A549 (cell line): ENCODE measurements around the gene CEP78.

Experiments
- CTCF ChIP-seq: fragments of >200 bp; sonication (Bioruptor Twin); formaldehyde crosslinking; IDR thresholded peaks from 3 replicates; pipeline ENCODE4 v1.5.1; 2016
- EP300 ChIP-seq, 2 experiments: fragments of >200 bp; sonication (Bioruptor Twin); formaldehyde crosslinking; IDR thresholded peaks; 2 replicates in 1 of 2; 3 replicates in 1 of 2; pipeline ENCODE4 v1.6.1; 2016 to 2017
- KDM5A ChIP-seq: fragments of 200-600 bp; sonication (generic); IDR thresholded peaks from 2 replicates; pipeline ENCODE4 v1.6.1; 2016; ENCODE audit warnings: antibody characterized with exemption, mild to moderate bottlenecking
- MAFK ChIP-seq: fragments of 450-650 bp; IDR thresholded peaks from 2 replicates; pipeline ENCODE4 v1.6.1; 2014; ENCODE audit not compliant: partially characterized antibody
- MAX ChIP-seq: IDR thresholded peaks from 2 replicates; pipeline ENCODE4 v1.6.1; 2012
- MYC ChIP-seq: IDR thresholded peaks from 2 replicates; pipeline ENCODE4 v1.6.1; 2012; ENCODE audit warnings: mild to moderate bottlenecking, inconsistent platforms, low read length, improper control_type of control experiment, borderline replicate concordance
- POLR2A ChIP-seq: IDR thresholded peaks from 2 replicates; pipeline ENCODE4 v1.6.1; 2012; ENCODE audit warnings: mild to moderate bottlenecking, low read length
- REST ChIP-seq: fragments of 200-600 bp; sonication (generic); IDR thresholded peaks from 2 replicates; pipeline ENCODE4 v1.6.1; 2016; ENCODE audit warnings: antibody characterized with exemption, mild to moderate bottlenecking, moderate library complexity

- TF ChIP-seq MAX, result no peak
- no peak for TF ChIP-seq MYC
- no peak for TF ChIP-seq REST
- TF ChIP-seq CTCF, result no peak
- no peak for TF ChIP-seq MAFK
- no peak for TF ChIP-seq EP300 (IDR thresholded peaks at IDR 0.05)
- TF ChIP-seq POLR2A, result no peak
- no peak for TF ChIP-seq KDM5A
Observed at GRCh38 chr9:78207901-78208300, 28.0 kb upstream of the CEP78 start.
